ENCODE results near the gene LRRFIP1.

LRRFIP1 gene

DNA sequence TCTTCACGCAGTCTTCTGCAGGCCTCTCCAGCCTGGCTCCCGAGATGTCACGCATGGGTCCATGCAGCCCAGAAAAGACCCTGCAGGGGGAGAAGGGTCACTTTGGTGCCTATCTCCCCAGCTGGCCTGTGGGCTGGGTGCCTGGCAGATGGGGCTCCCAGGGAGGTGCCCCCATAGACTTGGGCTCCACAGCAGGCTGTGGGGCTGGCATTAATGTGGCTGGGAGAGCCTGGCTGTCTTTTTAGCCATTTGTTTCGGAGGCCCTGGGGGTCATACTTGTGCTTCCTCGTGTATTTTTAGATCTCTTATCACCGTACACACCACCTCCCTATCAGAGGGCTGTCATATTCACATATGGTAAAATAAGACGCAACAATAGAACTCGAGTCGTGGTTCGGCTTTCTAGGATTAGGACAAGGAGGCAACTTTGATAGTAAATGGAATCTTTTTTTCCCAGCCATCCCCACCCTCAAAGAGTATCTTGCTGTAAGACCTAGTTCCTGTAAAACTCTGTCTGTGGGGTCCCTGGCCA, 74.5 kb downstream of the LRRFIP1 start:
- DNase-seq (ENCODE audit: low spot score): no peak

DNA sequence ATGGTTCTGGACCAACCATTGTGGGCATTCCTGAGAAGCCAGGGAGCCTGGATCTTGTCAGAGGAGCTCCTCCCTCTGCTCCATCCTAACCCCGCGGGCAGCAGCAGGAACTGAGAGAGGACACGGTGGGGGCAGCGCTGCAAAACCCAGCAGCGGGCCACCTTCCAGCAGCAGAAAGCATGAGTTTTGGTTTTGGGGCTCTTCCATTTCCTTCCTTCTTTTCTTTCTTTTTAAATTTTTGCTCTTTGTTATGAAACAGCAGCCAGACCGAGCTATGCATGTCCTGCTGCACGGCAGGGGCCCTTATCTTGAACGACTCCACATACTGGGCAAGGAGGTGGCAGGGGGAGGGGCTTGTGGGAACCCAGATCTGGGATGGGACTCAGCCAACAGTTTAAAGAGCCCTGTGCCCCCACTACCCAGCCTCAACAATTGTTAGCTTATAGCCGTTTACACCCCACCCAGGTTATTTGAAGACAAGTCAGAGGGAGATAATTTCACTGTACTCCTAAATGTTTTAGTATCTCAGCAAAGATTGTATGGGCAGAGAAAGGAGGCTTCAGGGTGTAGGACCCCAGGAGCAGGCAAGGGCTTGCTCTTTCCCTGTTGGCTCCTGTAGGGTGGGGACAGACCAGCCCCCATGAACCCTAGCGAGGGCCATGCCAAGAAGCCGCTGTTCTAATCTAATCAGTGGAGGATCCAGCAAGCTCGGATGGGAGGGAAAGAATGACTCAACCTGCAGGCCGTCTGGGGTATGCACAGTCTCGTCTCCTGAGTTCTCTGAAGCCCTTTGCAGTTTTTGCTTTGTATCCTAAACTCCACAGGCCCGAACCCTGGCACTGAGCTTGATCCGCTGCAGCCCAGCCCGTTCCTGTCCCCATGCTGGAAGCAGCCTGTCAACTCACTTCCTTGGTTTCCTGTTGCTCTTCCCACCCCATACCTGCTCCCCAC, 75.3 kb downstream of the LRRFIP1 start:
- peak; percentile 49 for DNase-seq (ENCODE audit: low spot score)

DNA sequence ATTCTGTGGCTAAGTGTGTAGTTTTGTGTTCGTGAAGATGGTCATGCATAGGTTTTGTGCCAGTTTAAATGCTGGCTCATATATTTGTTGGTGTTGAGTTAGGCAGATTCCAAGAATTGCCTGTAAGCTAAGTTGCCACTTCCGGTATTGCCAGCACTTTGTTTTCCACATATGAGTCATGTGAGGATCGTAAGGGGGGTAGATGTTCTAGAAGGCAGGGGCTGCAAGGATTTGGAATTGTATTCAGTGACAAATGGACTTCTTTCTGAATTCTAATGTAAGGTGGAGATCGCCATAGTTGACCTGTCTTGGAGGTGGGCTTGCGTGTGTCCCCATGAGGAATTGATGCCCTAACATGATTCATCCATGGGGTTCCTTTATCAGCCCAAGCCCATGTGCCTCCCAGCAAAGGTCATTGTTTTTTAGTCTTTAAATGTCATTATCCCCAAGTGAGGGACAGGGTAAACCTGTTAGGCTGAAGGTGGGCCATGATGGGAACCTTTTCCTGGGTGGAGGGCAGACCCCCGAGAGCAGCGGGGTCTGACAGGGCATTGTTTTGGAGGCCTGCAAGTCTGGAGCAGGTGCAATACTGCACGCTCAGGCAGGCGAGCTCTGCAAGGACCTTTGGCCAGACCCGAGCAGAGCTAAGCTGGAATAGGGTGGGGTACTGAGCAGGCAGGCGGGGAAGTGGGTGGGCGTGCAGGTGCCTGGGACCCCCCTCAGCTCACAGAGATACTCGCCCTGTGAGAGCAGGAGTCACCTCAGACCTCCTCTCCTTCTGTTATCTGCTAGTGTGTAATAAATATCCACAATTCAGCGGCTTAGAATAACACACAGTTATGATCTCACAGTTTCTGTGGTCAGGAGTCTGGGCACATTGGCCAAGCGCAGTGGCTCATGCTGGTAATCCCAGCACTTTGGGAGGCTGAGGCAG, 77.4 kb downstream of the LRRFIP1 start:
- DNase-seq (ENCODE audit: low spot score): peak; percentile 31

DNA sequence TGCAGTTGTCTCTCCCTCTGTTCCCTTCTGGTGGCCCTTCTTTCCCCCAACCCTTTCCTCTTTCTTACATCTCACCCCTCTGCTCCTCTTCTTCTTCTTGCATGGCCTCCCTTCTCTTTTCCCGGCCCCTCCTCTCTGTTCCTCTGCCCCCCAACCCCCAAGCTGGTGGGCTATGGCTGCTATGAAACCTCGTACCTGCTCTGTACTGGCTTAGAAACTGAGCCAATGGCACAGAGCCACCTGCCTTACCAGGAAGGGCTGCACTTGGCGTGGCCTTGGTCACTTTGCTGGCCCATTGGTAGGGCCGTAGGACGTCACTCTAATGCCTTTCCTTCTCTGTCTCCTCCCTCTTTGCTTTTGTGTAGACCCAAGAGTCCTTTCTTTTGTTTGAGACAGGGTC, 78.9 kb downstream of the LRRFIP1 start:
- no peak for DNase-seq (ENCODE audit: low spot score)

DNA sequence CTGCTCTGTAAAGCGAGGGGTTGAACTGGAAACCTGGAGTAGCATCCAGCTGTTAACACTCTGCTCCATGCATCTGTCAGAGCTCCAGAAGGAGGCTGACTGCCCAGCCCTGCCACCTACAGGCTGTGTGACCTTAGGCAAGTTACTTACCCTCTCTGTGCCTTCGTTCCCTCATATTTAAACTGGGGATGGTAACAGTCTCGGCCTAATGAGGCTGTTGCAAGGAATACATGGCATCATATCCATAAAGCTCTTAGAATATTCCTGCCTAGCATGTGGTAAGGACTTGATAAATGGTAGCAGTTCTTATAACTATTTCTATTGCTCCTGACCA, 80.6 kb downstream of the LRRFIP1 start:
- DNase-seq (ENCODE audit: low spot score): no peak

DNA sequence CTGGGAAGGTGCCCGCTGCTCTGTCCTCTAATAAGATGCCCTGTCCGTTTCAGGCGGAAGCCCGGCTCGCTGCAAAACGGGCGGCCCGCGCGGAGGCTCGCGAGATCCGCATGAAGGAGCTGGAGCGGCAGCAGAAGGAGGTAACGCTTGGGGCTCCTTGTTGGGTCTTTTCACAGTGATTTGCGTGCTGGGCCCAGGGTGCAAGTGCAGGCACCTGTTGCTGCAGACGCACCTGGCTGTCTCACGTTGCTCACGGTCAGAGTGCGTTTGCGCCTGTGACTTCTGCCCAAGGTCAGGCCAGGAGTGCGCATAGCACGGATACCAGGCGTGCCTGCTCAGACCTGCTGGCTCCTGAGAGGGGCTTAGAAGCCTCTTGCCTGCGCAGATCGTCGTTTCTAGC, 81.1 kb downstream of the LRRFIP1 start:
- no peak for DNase-seq (ENCODE audit: low spot score)

DNA sequence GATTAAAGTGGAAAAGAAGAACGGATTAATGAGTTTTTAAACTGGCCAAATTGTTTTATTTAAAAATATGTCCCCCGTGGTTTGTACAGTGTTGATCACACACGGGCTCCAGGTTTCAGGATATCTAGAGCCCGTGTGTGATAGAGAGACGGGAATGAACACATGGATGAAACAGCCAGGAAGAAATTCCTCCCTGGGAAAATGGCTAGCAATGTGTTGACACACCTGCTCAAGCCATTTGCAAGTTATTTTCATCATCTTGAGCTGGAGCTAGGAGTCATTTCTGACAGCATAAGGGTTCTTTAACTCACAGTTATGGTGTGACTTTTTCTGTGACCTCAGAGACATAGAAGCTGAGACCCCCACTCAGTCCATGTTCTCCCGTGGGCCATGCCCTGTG, 81.6 kb downstream of the LRRFIP1 start:
- no peak for DNase-seq (ENCODE audit: low spot score)

DNA sequence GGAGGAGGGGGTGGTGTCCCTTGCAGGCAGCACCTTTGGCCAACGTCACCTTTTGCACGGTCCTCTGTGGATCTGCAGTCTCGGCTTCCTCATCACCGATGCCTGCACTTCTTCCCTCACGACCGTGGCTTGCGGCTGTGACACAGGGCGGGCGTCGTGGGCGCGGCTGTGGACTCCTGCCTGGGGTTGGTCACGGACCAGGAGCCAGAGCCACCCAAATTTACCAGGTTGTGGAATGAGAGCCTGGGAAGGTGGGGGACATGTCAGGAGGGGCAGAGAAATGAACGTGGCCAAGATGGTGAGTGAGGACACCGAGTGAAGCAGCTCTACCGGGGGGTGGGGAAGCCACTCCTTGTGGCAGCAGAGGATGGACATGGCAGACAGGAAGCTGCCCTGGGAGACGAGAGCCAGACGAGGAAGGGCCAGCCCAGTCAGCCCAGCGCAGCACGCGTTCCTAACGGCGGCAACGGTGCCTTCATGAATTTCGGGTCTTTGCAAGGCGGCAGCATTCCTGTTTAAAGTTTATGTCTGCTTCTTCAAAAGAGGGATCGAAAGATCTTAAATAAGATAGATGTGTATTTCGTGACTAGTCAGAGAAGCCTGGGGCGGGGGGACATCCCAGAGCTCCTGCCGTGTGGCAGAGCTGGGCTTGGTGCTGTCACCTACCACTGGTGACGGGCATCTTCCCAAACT, 84.2 kb downstream of the LRRFIP1 start:
- no peak for DNase-seq (ENCODE audit: low spot score)

DNA sequence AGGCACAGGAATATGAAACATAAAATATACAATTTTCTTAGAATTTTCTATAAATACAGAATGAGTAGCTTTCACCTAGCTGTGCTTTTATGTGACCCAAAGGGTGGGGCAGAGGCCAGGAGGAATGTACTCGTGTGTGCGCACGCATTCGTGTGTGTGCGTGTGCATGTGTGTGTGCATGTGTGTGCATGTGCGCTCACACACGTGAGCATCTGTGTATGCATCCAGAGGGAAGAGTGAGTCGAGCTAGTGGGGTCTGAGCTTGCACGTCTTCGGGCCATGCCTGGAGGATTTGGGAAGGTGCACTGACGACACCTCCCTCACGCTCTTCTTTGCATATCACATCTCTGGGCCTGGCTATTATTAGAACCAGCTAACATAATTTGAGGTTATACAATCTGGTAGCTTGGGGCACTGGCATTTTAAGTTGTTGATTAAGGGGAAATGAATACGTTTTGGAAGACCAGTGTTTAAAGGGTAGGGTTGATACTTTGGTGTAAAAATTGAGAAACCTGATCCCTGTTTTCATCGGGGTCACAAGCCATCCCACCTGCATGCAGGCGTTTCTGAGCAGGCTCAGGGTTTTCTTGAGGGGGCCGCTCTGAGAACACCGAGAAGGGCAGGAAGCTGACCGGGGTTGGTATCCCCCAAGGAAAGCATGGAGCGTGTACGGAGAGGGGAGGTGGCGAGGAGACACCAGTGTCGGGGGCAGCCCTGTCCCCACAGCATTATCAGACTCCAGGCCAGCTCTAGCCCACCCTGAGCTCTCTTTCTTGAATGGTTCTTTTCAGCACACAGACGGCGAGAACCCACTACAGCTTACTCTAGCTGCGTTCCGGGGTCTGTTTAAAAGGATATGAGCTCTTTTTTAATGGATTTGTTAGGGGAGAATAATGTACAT, 85.3 kb downstream of the LRRFIP1 start:
- no peak for DNase-seq (ENCODE audit: low spot score)

DNA sequence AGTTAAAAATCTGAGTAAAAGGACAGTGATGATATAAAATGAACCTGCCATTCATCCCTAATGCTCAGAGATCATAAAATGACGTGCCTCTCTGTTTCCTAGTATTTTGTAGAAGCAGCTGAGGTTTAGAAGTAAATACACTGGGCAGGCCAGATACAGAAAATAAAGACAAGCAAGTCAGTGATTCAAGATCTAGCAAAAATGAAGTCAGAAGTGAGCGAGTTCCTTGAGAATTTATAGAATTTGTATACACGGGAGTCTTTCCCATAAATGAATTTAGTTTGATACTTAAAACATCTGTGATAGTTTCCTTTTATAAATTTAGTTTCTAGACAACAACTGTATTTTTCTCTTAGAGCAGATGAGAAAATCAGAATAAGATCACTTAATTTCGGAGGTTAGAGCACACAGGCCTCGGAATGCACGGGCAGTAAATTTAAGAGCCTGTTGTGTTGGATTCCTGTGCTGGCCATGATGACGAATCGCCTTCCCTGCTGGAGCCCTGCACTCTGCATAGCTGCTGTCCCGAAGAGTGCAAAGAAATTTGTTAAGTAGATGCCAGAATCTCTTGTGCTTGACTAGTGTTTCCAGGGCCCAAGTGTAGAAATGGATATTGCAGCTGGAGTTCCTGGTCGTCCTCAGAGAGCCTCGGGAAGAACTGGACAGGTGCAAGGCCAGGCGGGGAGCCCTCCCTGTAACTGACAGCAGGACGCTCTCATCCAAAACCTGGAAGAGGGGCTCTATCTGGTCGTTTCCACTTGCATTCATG, 87.5 kb downstream of the LRRFIP1 start:
- peak; percentile 69 for DNase-seq (ENCODE audit: low spot score)

DNA sequence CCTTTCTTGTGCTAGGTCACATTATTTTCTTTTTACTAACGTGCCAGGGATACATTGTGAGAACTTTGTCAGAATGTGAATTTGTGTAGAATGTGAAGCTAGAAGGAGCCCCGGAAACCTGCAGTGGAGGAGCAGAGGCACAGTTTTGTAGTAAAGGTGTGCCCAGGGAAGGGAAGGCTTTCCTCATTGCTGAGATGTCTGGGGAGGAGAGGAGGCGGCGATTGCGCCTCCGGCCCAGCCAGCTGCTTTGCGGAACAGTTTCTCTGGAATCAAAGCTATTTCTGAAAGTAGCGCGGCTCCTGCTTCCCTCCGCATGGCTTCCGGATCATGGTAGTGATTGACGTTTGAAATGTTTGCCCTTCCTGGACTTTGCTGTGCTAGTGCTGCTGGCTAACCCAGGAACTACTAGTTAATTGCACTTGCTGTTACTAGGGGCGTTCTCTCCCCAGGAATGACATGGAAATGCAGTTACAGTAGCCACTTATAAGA, 88.1 kb downstream of the LRRFIP1 start:
- no peak for DNase-seq (ENCODE audit: low spot score)

DNA sequence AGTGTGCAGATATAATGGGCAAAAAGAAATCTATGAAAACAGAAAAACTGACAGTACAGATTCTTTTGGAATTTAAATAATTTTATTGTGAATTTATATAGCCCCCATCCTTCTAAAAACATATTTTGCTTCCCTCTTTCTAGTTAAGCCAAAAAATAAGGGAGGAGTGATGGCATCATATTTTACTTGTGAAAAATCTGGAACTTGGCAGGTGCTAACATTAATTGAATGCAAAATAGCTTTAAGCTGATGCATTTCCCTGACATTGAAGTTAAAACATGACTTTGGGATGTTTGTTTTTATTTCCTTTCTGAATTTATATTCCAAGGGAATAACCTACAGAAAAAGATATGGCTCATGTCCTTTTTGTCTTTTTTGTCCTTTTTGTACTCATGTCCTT, 88.6 kb downstream of the LRRFIP1 start:
- no peak for DNase-seq (ENCODE audit: low spot score)

DNA sequence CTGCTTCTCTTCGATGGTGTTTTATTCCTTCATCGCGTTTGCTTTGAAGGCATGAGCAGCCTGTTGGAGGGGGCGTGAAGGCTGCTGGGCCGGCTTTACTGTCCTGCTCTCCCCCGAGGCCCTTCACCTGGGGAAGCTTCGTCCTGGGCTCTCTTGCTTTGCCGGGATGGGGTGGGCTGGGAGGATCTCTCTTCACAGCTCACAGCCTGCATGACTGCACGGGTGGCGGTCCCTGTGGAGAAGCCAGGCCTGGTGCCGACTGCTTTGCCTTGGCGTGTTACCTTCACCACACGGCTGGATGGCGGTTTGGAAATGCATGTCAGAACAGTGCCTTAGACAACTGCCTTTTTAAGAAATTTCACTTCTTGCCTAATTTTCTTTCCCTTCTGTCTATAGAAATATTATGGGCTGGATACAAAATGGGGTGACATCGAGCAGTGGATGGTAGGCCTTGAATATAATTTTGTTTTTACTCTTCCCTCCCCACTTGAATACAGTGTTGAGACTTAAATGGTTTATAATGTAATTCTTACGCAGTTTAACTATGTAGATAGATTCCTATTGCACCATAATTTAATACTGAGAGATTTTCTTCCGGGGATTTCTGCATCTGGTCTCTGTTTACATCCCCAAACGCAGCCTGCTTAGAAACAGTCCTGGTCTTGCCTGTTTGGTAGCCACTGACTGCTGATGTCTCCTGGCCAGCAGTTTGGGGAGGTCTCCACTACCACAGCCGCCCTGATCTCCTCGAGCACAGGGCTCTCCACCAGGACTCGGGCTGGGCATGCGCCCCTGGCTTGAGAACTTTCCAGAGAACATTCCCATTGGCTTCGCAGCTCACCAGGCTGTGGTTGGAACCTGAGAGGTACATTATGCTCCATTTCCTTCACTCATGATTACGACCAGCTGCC, 90.2 kb downstream of the LRRFIP1 start:
- DNase-seq (ENCODE audit: low spot score): no peak

DNA sequence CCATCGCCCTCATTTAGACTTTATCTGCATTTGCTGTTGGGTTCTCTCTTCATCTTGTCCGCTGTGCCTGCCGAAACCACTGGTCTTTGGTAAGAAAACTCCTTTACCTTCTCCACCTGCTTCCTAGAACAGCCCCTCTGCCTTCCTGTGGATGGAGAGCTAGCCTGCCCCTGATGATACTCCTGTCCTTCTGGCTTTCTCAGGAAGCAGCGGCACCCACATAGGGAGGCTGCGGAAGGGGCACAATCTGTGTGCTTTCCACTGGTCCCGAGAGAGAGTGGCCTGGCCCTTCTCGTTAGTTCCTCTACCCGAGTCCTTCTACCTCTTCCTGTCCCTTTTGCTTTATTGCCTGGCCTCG, 90.9 kb downstream of the LRRFIP1 start:
- no peak for DNase-seq (ENCODE audit: low spot score)

DNA sequence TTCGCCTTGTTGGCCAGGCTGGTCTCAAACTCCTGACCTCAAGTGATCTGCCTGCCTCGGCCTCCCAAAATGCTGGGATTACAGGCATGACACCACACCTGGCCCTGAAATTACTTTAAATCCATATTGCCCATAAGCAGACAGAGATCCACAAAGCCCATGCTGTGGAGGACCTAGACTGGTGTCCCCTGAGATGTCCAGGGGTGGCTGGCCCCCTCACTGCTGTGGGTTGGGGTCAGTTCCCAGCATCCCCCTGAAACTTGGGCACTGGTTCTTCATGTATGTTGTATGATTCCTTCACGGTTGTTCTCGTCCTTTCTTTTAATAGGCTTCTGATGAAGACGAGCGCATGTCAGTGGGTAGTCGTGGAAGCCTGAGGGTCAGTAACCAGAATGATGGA, 93.1 kb downstream of the LRRFIP1 start:
- DNase-seq (ENCODE audit: low spot score): no peak

DNA sequence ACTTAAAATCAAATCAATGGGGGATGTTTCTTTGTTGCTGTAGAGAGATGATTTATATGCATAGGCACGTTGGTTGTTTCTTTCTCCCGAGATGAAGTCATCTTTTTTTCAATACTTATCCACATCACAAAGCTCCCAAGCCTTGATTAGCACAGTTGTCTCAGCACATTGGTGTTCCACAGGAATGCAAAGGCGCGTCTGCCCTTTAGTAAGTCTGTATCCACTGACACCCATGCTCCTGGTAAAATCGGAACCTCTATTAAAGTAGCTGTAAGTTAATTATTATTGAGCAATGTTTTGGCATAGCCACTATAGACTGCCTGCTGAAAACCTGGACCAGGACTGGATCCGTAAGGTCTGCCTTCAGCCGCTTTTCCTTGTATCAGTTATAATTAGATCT, 93.6 kb downstream of the LRRFIP1 start:
- DNase-seq (ENCODE audit: low spot score): no peak

DNA sequence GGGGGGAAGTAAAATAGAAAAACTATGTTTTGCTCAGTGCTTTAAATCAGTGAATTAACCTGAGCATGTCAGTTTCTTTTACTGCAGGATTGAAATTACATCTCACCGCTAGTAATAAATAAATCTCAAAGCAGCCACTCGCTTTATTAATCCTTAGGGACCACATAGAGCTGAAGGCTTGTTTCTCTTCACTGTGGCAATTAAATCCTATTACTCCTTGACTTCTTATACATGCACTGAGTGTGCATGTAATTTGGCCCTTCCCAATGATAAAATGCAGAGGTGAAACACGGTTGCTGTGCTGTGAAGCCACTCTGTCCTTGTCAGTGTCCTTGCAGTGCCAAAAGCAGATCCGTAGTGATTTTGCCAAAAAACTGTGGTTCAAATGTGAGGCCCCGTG, 94.1 kb downstream of the LRRFIP1 start:
- DNase-seq (ENCODE audit: low spot score): no peak

DNA sequence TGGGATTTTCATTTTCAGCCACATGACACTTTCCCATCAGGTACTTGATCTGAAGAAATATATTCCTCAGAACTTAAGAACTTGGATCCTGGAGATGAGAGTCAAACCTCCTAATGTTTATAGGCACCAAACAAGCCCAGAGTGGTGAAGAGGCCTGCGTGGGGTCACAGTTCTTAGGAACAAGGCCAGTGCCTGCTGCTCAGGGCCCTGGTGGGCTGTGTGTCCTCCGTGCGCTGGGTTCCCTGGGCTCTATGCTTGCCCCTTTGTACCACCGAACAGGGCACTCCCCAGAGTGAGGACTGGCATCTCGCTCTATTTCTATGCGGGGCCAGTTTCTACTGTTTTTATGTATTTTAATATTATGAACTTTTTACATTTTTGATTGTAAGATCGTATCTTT, 95.2 kb downstream of the LRRFIP1 start:
- DNase-seq (ENCODE audit: low spot score): no peak

DNA sequence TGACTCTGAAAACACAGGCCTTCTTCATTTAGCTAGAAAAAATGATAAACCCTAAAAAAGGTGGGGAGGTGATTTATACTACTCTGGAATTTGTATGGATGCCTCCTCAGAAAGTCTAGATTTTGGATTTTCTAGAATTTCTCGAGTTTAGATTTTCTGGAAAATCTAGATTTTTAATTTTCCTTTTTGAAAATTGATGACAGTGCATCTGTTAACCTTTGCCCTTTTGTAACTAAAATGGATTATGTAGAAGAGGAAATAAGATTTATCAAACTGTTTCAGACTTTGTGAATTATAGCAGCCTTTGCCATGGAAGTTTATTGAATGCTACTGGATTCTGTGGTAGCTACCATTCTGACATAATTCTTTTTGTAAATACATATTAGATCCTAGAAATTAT, 95.6 kb downstream of the LRRFIP1 start:
- no peak for DNase-seq (ENCODE audit: low spot score)
